GM19351 (cell line): Measurements from ENCODE around the gene PFN1.
A peak's percentile ranks its signal among the peaks of the same experiment; 100 is the strongest.
"Not testable (repeated sequence)": the region's sequence is repeated elsewhere in the genome, so short reads cannot be mapped to it uniquely, and the experiment has no call there.

Source experiments
- ATAC-seq: cut with Tn5 transposase; IDR thresholded peaks from one replicate; pipeline ENCODE4 v1.9.1; 2021; ENCODE audit warnings: mild to moderate bottlenecking, moderate library complexity; ENCODE audit not compliant: unreplicated experiment

The PFN1 gene

DNA sequence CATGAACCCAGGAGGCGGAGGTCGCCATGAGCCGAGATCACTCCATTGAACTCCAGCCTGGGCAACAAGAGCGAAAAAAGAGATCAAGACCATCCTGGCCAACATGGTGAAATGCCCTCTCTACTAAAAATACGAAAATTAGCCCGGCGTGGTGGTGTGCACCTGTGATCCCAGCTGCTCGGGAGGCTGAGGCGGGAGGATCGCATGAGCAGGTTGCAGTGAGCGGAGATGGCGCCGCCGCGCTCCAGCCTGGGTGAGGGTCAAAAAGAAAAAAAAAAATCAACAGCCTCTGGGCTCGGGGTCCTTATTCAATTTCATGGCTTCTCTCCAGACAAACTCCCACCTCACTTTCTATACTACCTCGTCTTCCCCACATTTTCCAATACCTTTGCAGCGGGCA lies 19.4 kb downstream of the PFN1 start:
- no peak for ATAC-seq

DNA sequence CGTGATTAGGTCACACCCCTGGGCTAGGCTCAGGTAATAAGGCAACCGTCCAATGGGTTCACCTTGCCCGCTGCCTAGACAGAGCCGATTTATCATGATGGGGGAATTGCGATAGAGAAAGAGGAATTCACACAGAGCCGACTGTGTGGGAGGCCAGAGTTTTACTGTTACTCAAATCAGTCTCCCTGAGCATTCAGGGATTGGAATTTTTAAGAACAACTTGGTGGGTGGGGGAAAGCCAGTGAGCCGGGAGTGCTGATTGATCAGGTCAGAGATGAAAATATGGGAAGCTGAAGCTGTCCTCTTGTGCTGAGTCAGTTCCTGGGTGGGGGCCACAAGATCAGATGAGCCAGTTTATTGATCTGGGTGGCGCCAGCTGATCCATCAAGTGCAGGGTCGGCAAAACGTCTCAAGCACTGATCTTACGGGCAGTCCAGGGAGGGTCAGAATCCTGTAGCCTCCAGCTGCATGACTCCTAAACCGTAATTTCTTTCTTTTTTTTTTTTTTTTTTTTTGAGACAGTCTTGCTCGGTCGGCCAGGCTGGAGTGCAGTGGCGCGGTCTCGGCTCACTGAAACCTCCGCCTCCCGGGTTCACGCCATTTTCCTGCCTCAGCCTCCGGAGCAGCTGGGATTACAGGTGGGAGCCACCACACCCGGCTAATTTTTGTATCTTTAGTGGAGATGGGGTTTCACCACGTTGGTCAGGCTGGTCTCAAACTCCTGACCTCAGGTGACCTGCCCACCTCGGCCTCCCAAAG lies 21.6 kb downstream of the PFN1 start:
- not testable (repeated sequence) for ATAC-seq

DNA sequence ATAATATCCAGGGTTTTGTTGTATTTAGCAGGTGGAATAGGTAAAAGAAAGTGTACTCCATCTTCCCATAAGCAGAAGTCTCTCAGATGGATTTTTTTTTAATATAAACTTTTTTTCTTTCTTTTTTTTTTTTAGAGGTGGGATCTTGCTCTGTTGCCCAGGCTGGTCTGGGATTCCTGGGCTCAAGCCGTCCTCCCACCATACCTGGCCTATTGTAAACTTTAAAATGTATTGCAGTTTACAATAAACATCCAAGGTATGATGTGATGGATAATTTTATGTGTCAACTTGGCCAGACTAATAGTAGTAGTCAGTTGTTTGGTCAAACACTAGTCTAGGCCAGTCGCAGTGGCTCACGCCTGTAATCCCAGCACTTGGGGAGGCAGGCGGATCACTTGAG lies 27.0 kb downstream of the PFN1 start:
- ATAC-seq = no peak

- no peak for ATAC-seq
Observed at GRCh38 chr17:4920351-4921048, 27.8 kb downstream of the PFN1 start.

GRCh38 chr17:4919511-4920047 lies 28.8 kb downstream of the PFN1 start:
- no peak for ATAC-seq

DNA sequence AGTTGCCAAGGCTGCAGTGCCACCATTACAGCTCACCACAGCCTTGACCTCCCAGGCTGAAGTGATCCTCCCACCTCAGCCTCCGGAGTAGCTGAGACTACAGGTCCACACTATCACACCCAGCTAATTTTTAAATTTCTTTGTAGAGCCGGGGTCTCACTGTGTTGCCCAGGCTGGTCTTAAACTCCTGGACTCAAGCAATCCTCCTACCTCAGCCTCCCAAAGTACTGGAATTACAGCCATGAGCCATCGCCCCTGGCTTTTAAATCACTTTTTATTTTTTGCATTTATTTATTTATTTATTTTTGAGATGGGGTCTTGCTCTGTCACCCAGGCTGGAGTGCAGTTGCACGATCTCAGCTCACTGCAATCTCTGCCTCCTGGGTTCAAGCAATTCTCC lies 33.8 kb downstream of the PFN1 start:
- not testable (repeated sequence) for ATAC-seq

DNA sequence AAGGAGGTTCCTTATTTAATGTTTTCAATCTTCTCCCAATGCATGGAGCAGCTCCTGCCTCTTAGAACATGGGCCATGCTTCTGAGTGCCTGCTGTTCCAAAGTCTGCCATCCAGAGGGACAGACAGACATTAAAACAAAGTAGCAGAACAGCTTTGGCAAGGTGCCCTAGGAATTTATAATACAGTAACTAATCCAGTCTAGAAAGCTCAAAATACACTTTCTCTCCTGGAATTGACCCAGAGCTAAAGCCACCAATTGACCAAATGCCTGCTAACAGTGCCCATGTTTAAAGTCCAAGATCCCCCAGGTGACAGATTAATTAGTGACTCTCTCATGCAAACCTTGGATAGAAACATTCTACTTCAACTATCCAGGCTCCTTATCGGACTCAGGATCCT lies 34.3 kb downstream of the PFN1 start:
- no peak for ATAC-seq

- ATAC-seq = no peak
Observed at GRCh38 chr17:4908711-4909496, 39.4 kb downstream of the PFN1 start.

GRCh38 chr17:4908301-4908700 lies 40.0 kb downstream of the PFN1 start:
- ATAC-seq = no peak

GRCh38 chr17:4906642-4907041 lies 41.7 kb downstream of the PFN1 start:
- not testable (repeated sequence) for ATAC-seq

DNA sequence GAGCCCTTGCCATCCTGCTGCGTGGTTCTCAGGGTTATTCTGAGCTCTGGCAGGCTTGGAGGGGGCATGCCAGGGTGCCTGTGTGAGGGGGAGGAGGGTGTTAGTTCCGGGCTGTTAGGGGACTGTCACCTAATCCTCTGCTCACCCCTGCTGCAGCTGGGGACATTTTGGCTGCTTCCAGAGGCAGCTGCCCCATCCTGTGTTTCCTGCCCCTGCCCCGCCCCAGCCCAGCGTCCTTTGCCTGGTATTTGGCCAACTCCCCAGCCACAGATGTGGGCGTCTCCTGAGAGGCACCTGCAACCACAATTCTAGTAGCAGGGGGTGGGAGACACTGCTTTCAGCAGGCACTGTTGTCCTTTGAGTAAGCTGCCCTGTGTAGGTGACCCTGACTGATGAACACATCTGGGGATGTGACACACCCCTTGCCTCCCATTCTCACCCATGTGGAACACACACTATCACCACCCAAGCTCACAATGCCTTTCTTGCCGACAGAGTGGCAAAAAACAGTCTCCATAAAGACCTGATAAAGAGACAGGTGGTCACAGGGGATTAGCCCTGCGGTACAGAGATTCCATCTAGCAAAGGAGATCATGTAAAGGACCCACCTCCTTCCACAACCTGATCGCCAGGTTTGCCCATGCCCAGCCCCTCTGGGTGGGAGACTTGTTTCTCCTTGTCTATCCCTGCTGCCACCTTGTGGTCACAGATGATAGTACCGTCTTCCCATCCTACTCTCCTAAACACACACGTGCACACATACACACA lies 45.1 kb downstream of the PFN1 start, which contains the start of gene CHRNE:
TSS of gene CHRNE (minus strand) at position 48 of the 768 bp plus-strand sequence. CDS start at position 13, 35 bp downstream.
- ATAC-seq = no peak

DNA sequence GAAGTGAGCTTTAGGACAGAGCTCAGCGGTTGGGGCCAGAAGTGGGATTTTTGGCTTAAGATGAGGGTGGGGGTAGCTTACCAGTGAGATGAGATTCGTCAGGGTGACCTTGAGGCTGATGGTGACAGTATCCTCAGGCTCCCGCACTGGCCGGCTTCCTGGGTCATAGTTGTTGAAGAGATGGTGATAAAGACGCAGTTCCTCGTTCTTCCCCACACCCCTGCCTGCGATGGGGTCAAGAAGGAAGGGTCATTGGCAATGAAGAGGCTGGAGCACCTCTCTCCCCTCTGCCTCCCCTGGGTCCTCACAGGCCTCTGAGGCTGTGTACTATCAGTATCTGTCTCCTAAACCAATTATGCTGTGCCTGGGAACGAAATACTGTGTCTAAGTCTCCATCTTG lies 45.8 kb downstream of the PFN1 start:
- no peak for ATAC-seq

DNA sequence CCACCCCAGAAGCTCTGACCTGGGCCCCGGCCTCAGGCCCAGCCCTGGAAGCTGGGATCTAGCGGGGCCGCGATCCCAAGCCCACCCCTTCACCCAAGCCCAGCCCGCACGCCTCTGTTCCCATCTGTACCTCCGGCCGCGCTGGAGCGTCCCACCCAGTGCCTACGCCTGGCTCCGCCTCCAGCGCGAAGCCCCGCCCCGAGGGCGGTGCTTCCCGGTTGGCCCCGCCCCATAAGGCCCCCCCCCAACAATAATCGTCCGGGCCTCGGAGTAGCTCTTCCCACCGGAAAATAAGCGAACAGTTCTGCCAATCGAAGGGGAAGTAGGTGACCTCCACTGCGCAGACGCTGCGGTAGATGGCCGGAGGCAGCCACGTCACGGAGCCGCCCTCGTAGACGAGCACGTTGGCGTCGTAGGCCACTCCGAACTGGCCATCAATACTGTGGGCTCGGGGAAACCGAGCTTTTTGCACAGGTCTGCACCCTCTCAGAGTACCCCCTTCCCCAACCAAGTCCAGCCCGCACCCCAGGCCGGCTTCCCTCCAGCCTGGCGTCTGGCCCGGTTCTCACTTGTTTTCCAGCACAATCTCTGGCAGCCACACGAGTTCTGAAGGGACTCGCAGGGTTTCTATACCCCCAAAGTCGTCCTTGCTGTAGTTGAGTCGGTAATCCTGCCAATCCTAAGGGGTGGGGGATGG lies 46.5 kb downstream of the PFN1 start:
- no peak for ATAC-seq

DNA sequence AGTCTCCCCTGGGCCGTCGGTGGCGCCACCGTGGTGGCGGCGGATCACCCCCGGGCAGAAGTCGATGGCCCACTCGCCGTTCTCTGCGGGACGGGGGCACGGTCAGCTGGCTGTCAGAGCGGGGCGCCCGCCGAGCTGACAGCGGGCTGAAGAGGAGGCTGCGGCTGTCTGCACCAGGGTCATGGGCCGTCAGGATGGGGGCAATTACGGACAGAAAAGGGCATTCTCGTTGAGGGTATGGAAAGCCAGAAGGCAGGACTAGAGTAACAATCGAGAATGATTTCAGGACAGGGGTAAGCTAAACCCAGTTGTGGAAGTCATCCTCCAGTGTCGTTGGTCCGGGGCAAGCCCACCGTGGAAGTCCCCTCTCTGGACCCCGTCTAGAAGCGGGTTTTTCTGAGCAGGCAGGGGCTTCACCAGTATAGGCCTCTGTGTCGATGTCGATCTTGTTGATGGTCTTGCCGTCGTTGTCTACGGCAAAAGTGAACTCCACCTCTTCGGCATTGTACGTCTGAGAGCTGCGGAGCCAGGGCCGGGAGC lies 47.2 kb downstream of the PFN1 start:
- ATAC-seq = no peak

DNA sequence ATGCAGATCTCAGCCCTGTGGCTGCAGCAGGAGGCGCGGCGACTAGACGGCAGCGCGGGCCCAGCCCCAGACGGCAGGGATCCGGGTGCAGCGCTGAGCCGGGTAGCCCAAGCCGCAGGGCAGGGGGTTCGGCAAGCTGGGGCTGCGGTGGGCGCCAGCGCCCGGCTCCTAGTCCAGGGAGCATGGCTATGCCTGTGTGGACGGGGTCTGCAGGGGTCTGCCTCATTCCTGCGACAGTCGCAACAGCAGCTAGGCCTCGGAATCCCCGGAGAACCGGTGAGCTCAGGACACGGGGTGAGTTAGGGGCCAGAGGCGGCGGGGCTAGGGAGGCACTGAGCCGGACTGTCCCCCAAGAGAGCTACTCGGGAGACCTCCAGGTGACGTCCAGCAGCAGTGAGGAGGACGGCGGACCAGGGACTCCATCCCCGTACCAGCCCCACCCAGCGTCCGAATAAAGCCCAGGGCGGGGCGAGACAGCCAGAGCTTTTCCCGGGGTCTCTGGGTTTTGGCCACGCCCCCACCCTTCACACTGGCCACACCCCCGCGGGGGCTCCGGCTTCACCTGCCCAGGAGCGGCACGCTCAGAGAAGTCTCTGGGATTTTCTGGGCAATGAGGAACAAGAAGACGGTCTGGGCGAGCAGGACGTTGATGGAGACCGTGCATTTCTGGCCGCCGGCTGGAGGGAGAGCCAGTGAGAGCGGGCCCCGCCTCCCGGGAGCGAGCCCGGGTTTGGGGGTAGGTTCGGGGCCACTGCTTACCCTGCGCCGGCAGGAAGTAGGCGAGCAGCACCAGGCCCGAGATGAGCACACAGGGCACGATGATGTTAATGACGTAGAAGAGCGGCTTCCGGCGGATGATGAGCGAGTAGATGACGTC lies 47.9 kb downstream of the PFN1 start:
- ATAC-seq = no peak

- ATAC-seq = peak; percentile 56
Observed at GRCh38 chr17:4899341-4900230, 48.7 kb downstream of the PFN1 start, which contains the start of gene C17orf107. C17orf107 (plus strand) TSS chr17:4899536; CDS start chr17:4899763, 227 bp downstream.

- no peak for ATAC-seq
Observed at GRCh38 chr17:4898927-4899326, 49.4 kb downstream of the PFN1 start.

GRCh38 chr17:4898351-4898750 lies 50.0 kb downstream of the PFN1 start:
- no peak for ATAC-seq
